Measurements from ENCODE around the gene DLEC1.
"Not testable (repeated sequence)": the region's sequence is repeated elsewhere in the genome, so short reads cannot be mapped to it uniquely, and the experiment has no call there.

Gene DLEC1

DNA sequence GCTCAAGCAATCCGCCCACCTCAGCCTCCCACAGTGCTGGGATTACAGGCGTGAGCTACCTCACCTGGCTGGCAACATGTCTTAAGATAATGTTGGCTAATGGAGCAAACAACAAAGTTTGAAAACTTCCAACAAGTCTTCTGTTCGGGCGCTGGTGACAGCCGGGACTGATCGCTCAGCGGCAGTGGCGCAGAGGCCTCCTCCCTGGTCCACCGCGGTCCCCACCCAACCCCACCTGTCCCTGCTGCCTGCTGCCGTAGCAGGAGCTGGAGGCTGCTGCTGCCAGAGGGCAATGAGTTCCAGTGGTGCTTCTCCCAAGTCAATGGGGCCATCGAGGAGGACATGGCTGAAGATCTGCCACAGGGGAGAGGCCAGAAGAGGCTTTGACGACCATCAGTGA lies 12.1 kb downstream of the DLEC1 start:
- no peaks in the 10 kb centered on the region for H3K27me3 ChIP-seq (replicated peaks)
- in situ Hi-C loops (cut with HindIII; ENCODE audit: low pct_ligation_motif_present, low sequenced_read_pairs): no loop called here
- TF ChIP-seq, protein P1, sequence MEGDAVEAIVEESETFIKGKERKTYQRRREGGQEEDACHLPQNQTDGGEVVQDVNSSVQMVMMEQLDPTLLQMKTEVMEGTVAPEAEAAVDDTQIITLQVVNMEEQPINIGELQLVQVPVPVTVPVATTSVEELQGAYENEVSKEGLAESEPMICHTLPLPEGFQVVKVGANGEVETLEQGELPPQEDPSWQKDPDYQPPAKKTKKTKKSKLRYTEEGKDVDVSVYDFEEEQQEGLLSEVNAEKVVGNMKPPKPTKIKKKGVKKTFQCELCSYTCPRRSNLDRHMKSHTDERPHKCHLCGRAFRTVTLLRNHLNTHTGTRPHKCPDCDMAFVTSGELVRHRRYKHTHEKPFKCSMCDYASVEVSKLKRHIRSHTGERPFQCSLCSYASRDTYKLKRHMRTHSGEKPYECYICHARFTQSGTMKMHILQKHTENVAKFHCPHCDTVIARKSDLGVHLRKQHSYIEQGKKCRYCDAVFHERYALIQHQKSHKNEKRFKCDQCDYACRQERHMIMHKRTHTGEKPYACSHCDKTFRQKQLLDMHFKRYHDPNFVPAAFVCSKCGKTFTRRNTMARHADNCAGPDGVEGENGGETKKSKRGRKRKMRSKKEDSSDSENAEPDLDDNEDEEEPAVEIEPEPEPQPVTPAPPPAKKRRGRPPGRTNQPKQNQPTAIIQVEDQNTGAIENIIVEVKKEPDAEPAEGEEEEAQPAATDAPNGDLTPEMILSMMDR (IDR thresholded peaks at IDR 0.05; ENCODE audit: low read depth, low read length, missing control alignments): no peak
- H3K4me3 ChIP-seq (ENCODE audit: low read depth, low read length): no peak overlapping the region
- no peak overlapping the region for H3K27ac ChIP-seq
- no peaks in the 10 kb centered on the region for H3K36me3 ChIP-seq (replicated peaks)
- no peak for DNase-seq

DNA sequence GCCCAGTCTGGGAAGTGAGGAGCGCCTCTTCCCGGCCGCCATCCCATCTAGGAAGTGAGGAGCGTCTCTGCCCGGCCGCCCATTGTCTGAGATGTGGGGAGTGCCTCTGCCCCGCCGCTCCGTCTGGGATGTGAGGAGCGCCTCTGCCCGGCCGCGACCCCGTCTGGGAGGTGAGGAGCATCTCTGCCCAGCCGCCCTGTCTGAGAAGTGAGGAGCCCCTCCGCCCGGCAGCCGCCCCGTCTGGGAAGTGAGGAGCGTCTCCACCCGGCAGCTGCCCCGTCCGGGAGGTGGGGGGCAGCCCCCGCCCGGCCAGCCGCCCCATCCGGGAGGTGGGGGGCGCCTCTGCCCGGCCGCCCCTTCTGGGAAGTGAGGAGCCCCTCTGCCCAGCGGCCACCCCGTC lies 14.3 kb downstream of the DLEC1 start:
- H3K27ac ChIP-seq; H3K27me3 ChIP-seq (replicated peaks); H3K4me3 ChIP-seq (ENCODE audit: low read depth, low read length); H3K36me3 ChIP-seq (replicated peaks); DNase-seq; in situ Hi-C loops (cut with HindIII; ENCODE audit: low pct_ligation_motif_present, low sequenced_read_pairs): not testable (repeated sequence)

DNA sequence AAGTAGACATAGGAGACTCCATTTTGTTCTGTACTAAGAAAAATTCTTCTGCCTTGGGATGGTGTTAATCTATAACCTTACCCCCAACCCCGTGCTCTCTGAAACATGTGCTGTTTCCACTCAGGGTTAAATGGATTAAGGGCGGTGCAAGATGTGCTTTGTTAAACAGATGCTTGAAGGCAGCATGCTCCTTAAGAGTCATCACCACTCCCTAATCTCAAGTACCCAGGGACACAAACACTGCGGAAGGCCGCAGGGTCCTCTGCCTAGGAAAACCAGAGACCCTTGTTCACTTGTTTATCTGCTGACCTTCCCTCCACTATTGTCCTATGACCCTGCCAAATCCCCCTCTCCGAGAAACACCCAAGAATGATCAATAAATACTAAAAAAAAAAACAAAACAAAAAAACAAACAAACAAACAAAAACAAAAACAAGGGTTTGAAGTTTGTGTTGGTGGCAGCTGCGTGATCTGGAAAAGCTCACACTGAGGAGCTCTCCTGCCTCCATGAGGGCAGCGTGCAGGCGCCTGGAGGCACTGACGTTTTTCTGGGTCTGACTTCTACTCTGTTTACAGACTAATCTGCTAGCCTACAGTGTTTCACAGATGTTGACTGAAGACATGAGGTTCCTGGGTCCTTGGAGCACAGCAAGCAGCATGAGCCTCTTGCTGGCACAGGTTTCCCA lies 14.9 kb downstream of the DLEC1 start:
- H3K27me3 ChIP-seq (replicated peaks); H3K36me3 ChIP-seq (replicated peaks); DNase-seq; H3K4me3 ChIP-seq (ENCODE audit: low read depth, low read length); H3K27ac ChIP-seq; in situ Hi-C loops (cut with HindIII; ENCODE audit: low pct_ligation_motif_present, low sequenced_read_pairs): not testable (repeated sequence)

DNA sequence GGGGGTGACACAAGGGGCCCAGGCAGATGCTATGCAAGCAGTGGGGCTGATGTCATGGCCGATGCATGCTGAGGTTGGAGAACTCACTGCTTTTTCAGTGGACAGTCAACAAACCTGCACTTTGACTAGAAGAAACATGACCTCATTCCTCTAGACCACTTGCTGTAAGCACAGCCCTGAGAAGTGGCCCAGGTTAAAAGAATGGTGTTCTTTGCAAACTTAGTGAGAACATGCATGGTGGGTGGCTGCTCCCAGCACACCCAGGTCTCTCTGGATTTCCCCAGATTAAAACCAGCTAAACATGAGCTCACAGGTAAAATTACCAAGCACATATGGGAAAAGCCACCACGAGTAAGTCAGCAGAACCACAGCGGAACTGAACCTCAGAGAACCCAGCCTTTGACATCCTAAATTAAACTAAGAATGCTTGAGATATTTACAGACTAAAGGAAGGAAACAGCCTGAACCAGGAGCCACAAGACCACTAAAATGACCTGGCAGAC lies 15.5 kb downstream of the DLEC1 start:
- Histone ChIP-seq H3K27ac (no peak overlapping the region), H3K36me3 (replicated peaks) (no peaks in the 10 kb centered on the region), H3K4me3 (ENCODE audit: low read depth, low read length) (no peak overlapping the region), H3K27me3 (replicated peaks) (no peaks in the 10 kb centered on the region)
- no peak for DNase-seq
- in situ Hi-C loops (cut with HindIII; ENCODE audit: low pct_ligation_motif_present, low sequenced_read_pairs): no loop called here
- TF ChIP-seq, protein P1 (IDR thresholded peaks at IDR 0.05; ENCODE audit: low read depth, low read length, missing control alignments): no peak

DNA sequence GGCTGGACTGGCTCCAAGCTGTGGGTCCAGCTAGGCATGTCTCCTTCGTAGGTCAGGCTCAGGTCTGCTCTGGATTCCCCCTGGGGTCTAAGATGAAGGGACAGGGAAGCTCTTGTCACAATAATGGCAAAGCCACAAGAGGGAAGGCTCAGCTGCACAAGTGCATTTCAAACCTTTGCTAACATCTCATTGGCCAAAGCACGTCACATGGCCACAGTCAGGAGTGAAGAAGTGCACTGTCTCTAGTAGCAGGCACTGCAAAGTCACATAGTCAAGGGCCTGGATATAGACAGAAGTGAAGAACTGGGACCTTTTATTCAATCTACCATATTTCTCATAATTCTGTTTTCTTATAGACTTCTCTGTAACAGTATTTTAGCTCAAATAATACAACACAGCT lies 20.1 kb downstream of the DLEC1 start:
- in situ Hi-C loops (cut with HindIII; ENCODE audit: low pct_ligation_motif_present, low sequenced_read_pairs): no loop called here
- no peak for DNase-seq
- H3K27me3 ChIP-seq (replicated peaks): no peaks in the 10 kb centered on the region

DNA sequence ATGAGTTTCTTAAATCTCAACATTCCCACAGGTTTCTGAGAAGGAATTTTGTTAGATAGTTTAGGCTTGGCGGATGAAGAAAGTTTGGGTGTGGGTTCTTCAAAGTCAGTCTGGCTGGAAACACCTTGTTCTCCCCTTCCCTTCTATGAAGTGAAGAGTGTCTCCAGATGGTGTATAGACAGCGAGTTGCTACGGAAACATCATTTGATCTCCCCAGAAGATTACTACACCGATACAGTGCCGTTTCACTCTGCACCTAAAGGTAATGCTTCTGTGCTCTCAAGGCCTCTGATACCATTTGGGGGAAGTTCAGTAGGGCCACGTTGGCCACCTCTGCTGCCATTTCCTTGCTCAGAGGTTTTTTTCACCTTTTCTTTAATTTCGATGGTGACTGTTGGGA lies 20.6 kb downstream of the DLEC1 start:
- no peaks in the 10 kb centered on the region for H3K27me3 ChIP-seq (replicated peaks)
- TF ChIP-seq, protein P1 (IDR thresholded peaks at IDR 0.05; ENCODE audit: low read depth, low read length, missing control alignments): no peak

More for the DNA sequence above, 20.1 kb downstream of the DLEC1 start:
- Histone ChIP-seq H3K27ac (no peak overlapping the region), H3K36me3 (replicated peaks) (no peaks in the 10 kb centered on the region), H3K4me3 (ENCODE audit: low read depth, low read length) (no peak overlapping the region)
- TF ChIP-seq, protein P1 (IDR thresholded peaks at IDR 0.05; ENCODE audit: low read depth, low read length, missing control alignments): no peak

DNA sequence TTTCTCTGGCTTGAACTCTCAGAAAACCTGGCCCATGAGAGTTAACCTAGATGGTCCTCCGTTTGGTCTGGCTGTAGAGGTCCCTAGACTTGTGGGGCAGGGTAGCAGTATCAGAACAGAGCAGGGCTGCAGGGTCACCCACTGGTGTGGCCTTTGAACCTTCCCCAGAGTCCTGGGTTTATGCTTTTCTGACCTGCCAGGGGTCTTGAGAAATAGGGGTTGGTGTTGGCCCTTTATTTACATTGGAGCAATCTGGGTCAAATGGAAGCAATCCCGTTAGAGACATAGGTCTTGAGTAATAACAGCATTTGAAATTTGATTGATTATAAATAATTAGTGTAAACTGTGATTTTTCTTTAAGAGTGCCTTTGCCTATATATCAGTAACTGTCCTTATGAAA lies 23.8 kb downstream of the DLEC1 start:
- in situ Hi-C loops (cut with HindIII; ENCODE audit: low pct_ligation_motif_present, low sequenced_read_pairs): no loop called here
- TF ChIP-seq, protein P1 (IDR thresholded peaks at IDR 0.05; ENCODE audit: low read depth, low read length, missing control alignments): no peak
- no peak for DNase-seq
- Histone ChIP-seq H3K27me3 (replicated peaks) (no peaks in the 10 kb centered on the region), H3K36me3 (replicated peaks) (no peaks in the 10 kb centered on the region), H3K4me3 (ENCODE audit: low read depth, low read length) (no peak overlapping the region), H3K27ac (no peak overlapping the region)

More for the DNA sequence above, 20.6 kb downstream of the DLEC1 start:
- in situ Hi-C loops (cut with HindIII; ENCODE audit: low pct_ligation_motif_present, low sequenced_read_pairs): no loop called here
- no peaks in the 10 kb centered on the region for H3K36me3 ChIP-seq (replicated peaks)
- no peak overlapping the region for H3K4me3 ChIP-seq (ENCODE audit: low read depth, low read length)
- H3K27ac ChIP-seq: no peak overlapping the region
- no peak for DNase-seq

DNA sequence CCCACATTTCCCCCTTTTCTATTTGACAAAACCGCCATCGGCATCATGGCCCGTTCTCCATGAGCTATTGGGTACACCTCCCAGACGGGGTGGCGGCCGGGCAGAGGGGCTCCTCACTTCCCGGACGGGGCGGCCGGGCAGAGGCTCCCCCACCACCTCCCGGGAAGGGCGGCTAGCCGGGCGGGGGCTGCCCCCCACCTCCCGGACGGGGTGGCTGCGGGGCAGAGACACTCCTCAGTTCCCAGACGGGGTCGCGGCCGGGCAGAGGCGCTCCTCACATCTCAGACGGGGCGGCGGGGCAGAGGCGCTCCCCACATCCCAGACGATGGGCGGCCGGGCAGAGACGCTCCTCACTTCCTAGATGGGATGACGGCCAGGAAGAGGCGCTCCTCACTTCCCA lies 25.4 kb downstream of the DLEC1 start:
- DNase-seq; in situ Hi-C loops (cut with HindIII; ENCODE audit: low pct_ligation_motif_present, low sequenced_read_pairs): not testable (repeated sequence)

More for the DNA sequence above, 25.4 kb downstream of the DLEC1 start:
- H3K27me3 ChIP-seq (replicated peaks); H3K36me3 ChIP-seq (replicated peaks); H3K27ac ChIP-seq; H3K4me3 ChIP-seq (ENCODE audit: low read depth, low read length): not testable (repeated sequence)

Measured in brain microvascular endothelial cell (primary cell).